Natural killer cell (primary cell): ENCODE results near the gene AIDA. TPM values are rescaled to one million over a fixed set of nuclear protein-coding genes. Genes with fewer than 3 reads are reported as not detected.
A peak's percentile ranks its signal among the peaks of the same experiment; 100 is the strongest.

Source experiments
- ATAC-seq, 3 donors: fragments of 150-1000 bp in 2 of 3; fragments of 200-7000 bp in 1 of 3; cut with Tn5 transposase; 1 replicate in 1 of 3; 2 replicates in 2 of 3; pipeline ENCODE4 v1.10.0; 2021; ENCODE audit warnings: mild to moderate bottlenecking in 2 of 3, moderate library complexity in 2 of 3
- DNase-seq, 2 donors: peaks; one replicate each; pipeline versions ENCODE4 v3.0.0 to v3.0.0-alpha.2; 2013 to 2021; ENCODE audit warnings: mixed read lengths in 1 of 2
- H3K27ac ChIP-seq: one replicate; pipeline ENCODE4 v1.5.1; 2013; ENCODE audit warnings: mild to moderate bottlenecking, low read length
- H3K27me3 ChIP-seq: one replicate; pipeline ENCODE4 v1.6.1; 2013; ENCODE audit warnings: low read length; ENCODE audit not compliant: control insufficient read depth, insufficient read depth
- H3K36me3 ChIP-seq: one replicate; pipeline ENCODE4 v1.6.1; 2013; ENCODE audit warnings: low read length; ENCODE audit not compliant: control insufficient read depth, insufficient read depth
- H3K4me1 ChIP-seq: one replicate; pipeline ENCODE4 v1.6.1; 2013; ENCODE audit warnings: low read length; ENCODE audit not compliant: control insufficient read depth, insufficient read depth
- H3K4me3 ChIP-seq: one replicate; pipeline ENCODE4 v1.5.1; 2013; ENCODE audit warnings: low read length
- H3K9me3 ChIP-seq: one replicate; pipeline ENCODE4 v1.6.1; 2013; ENCODE audit warnings: low read length; ENCODE audit not compliant: control insufficient read depth, insufficient read depth
- H3K27ac Mint-ChIP-seq, 2 donors: one replicate each; pipeline ENCODE4 v1.8.0; 2022; ENCODE audit warnings: mild to moderate bottlenecking in 2 of 2, mixed read lengths in 2 of 2, moderate library complexity in 1 of 2
- H3K27me3 Mint-ChIP-seq, 2 donors: one replicate each; pipeline ENCODE4 v1.8.0; 2022; ENCODE audit warnings: low read depth in 2 of 2, mixed read lengths in 2 of 2
- H3K36me3 Mint-ChIP-seq: one replicate; pipeline ENCODE4 v1.8.0; 2022; ENCODE audit warnings: mixed read lengths
- H3K4me1 Mint-ChIP-seq, 2 donors: one replicate each; pipeline ENCODE4 v1.8.0; 2022; ENCODE audit warnings: mixed read lengths in 2 of 2
- H3K4me3 Mint-ChIP-seq: one replicate; pipeline ENCODE4 v1.8.0; 2022; ENCODE audit warnings: mild to moderate bottlenecking, moderate library complexity, mixed read lengths
- H3K9me3 Mint-ChIP-seq, 2 donors: one replicate each; pipeline ENCODE4 v1.8.0; 2022; ENCODE audit warnings: mixed read lengths in 2 of 2
- WGBS: methylation state at CpG from one replicate; pipeline ENCODE4 v1.1.7; 2013; ENCODE audit warnings: missing lambda C conversion rate; ENCODE audit not compliant: insufficient coverage; 5-methylcytosine and 5-hydroxymethylcytosine counted together
- intact Hi-C: fragments of 100-400 bp; cut with micrococcal nuclease; formaldehyde crosslinking; loops from one replicate; pipeline ENCODE4 v1.14.2; 2022
- total RNA-seq, 4 donors: library from RNA; stranded (reverse); fragments of 120-200 nt in 1 of 4; gene quantifications; one replicate each; pipeline versions ENCODE4 v1.2.3 to v1.2.4, GENCODE V29; 2013 to 2022
- TF ChIP-seq, protein P1 (sequence below): fragments of 200-600 bp; IDR thresholded peaks from one replicate; pipeline ENCODE4 v1.8.0; 2022; ENCODE audit warnings: antibody characterized with exemption

The AIDA gene
- total RNA-seq, 3 donors from 2014 or later (not counting 1 experiment from before 2014, with no cell fraction given): 29.7 to 37.2 (median 33.7) TPM

DNA sequence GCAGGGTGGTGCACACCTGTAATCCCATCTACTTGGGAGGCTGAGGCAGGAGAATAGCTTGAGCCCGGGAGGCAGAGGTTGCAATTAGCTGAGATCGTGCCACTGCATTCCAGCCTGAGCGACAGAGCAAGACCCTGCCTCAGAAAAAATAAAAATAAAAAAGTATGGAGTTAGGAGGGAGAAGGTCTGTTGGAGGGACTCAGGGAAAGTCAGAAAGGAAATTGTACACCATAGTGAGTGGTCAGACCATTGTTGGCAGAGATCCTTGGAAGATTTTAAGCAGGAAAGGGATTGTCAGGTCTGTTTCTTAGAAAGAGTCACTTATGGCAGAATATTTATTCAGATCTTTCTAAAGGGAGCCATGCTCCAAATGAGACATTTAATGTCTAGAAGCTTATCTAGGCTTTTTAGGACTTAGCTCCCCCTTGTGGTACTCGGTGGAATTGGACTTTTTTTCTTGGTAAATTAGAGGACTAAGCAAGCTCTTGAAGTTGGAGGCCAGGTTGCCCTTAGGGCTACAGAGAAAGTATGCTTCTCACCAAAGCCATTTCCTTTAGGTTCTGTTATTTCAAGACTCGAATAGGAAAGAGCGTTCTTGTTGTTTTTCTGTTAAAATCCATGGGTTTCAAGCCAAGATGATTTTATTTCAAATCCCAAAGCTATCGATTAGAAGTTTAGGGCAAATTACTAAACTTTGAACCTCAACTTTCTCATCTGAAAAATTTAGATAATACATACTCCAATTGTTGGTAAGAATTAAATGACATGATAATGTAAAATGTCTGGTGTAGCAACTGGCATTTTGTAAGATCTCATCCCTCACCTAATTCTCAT, 77.9 kb downstream of the AIDA start:
- TF ChIP-seq, protein P1, sequence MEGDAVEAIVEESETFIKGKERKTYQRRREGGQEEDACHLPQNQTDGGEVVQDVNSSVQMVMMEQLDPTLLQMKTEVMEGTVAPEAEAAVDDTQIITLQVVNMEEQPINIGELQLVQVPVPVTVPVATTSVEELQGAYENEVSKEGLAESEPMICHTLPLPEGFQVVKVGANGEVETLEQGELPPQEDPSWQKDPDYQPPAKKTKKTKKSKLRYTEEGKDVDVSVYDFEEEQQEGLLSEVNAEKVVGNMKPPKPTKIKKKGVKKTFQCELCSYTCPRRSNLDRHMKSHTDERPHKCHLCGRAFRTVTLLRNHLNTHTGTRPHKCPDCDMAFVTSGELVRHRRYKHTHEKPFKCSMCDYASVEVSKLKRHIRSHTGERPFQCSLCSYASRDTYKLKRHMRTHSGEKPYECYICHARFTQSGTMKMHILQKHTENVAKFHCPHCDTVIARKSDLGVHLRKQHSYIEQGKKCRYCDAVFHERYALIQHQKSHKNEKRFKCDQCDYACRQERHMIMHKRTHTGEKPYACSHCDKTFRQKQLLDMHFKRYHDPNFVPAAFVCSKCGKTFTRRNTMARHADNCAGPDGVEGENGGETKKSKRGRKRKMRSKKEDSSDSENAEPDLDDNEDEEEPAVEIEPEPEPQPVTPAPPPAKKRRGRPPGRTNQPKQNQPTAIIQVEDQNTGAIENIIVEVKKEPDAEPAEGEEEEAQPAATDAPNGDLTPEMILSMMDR: peak; percentile 98
- Mint-ChIP-seq H3K36me3 (peaks cover 19% of the 10 kb centered on the region), H3K4me1 (peaks cover 0 to 8% of the 10 kb centered on the region in 2 donors), H3K27ac (peak overlapping the region in 1 of 2 donors; percentile 33), H3K9me3 (no peaks in the 10 kb centered on the region), H3K27me3 (no peaks in the 10 kb centered on the region), H3K4me3 (no peak overlapping the region)
- no peaks in the 10 kb centered on the region for H3K4me1 ChIP-seq
- ATAC-seq: peak; percentile 88 to 98 (median 89)
- no peak overlapping the region for H3K27ac ChIP-seq
- intact Hi-C loops: loop anchor here (1.0 kb wide), 2 partner anchors 45 to 169 kb away; partner anchors contain the start of gene TAF1A
- 51% methylated on average over 6 of the region's 7 CpGs for WGBS
- peak in 1 of 2 donors; percentile 90 for DNase-seq
- no peaks in the 10 kb centered on the region for H3K9me3 ChIP-seq
- H3K4me3 ChIP-seq: no peak overlapping the region
- no peaks in the 10 kb centered on the region for H3K27me3 ChIP-seq
- H3K36me3 ChIP-seq: peaks cover 14% of the 10 kb centered on the region

GRCh38 chr1:222632749-222633148, 79.5 kb downstream of the AIDA start:
- no peaks in the 10 kb centered on the region for H3K27me3 Mint-ChIP-seq
- peaks cover 17% of the 10 kb centered on the region for H3K36me3 ChIP-seq
- 100% methylated on average over 1 of the region's 2 CpGs for WGBS

DNA sequence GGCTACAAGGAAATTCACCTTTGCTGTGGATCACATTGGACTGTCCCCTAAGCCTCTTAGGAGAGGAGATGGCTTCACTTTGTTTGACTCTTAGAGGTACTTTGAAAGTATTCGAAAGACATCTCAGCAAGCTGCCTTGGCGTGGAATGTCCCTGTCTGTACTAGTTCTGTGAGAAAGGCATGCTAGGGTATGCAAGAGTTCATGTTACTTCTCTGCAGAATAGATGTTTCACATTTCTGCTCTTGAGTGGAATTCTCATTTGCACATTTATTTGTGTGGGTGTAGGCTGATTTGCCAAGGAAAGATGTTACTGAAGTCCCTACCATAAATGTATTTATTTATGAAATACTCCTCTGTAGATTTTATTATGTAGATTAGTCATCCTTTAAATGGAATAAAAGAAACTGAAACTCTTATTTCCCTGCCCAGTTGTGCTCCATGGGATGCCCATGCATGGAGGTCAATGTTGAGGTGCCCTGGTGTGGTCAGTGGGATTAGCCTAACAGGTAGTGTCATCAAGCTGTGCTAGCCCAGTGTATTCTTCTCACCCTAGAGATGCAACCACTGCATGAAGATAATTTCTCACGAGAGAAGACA, 80.6 kb downstream of the AIDA start:
- no peaks in the 10 kb centered on the region for H3K4me1 ChIP-seq
- H3K4me3 ChIP-seq: no peak overlapping the region
- H3K27ac Mint-ChIP-seq: no peak overlapping the region
- H3K9me3 ChIP-seq: no peaks in the 10 kb centered on the region
- H3K27ac ChIP-seq: no peak overlapping the region
- DNase-seq: no peak
- TF ChIP-seq, protein P1: no peak
- H3K27me3 Mint-ChIP-seq: no peaks in the 10 kb centered on the region
- peaks cover 0 to 8% of the 10 kb centered on the region in 2 donors for H3K4me1 Mint-ChIP-seq
- 97% methylated on average over 3 of the region's 3 CpGs for WGBS
- H3K27me3 ChIP-seq: no peaks in the 10 kb centered on the region
- no peak for ATAC-seq
- peaks cover 26% of the 10 kb centered on the region for H3K36me3 ChIP-seq
- intact Hi-C loops: no loop called here
- peaks cover 37% of the 10 kb centered on the region for H3K36me3 Mint-ChIP-seq
- no peaks in the 10 kb centered on the region for H3K9me3 Mint-ChIP-seq
- H3K4me3 Mint-ChIP-seq: no peak overlapping the region

More at GRCh38 chr1:222632749-222633148, 79.5 kb downstream of the AIDA start:
- no peaks in the 10 kb centered on the region for H3K4me1 ChIP-seq
- no peaks in the 10 kb centered on the region for H3K9me3 ChIP-seq
- no peak overlapping the region for H3K4me3 Mint-ChIP-seq
- peaks cover 35% of the 10 kb centered on the region for H3K36me3 Mint-ChIP-seq
- H3K9me3 Mint-ChIP-seq: no peaks in the 10 kb centered on the region
- H3K27me3 ChIP-seq: no peaks in the 10 kb centered on the region
- intact Hi-C loops: no loop called here
- TF ChIP-seq, protein P1: no peak
- no peak overlapping the region for H3K27ac ChIP-seq
- no peak overlapping the region for H3K4me3 ChIP-seq
- peaks cover 0 to 8% of the 10 kb centered on the region in 2 donors for H3K4me1 Mint-ChIP-seq
- no peak for ATAC-seq
- DNase-seq: no peak
- no peak overlapping the region for H3K27ac Mint-ChIP-seq
